ENCODE measurements around the gene CENPX.

Gene CENPX

DNA sequence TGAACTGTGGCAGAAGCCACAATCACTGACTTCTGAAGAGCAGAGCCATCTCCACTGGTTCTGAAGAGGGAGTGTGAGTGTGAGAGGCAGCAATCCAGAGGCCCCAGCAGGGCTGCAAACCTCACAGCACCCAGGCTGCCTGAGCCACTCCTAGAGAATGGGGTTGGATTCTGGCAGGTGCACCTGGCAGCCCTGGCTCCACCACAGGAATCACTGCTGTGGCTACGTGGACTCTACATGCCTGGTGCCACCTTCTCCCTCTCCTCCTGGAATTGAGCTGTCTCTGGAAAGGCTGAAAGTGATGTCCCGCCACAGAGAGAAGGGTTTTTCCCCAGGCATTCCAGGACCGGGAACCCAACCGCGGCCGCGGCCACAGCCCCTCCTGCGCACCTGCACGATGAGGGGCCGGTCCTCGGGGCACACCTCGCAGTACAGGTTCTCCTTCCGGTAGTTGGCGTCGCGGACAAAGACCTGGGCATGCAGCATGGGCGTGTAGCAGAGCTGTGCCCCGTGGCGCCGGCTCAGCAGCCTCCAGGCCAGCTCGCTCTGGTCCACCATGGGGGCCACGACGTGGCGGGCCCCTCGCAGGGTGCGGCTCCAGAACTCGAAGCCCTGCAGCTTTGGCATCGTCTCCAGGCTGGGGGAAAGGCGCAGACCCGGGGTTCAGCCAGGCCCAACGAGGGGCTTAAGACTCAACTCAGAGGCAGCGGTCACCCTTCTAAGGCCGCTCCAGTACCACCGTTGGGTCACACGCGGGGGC is 41.9 kb upstream of the CENPX start:
- no peak for TF ChIP-seq FOXM1 (IDR thresholded peaks at IDR 0.05; ENCODE audit: borderline replicate concordance, low read depth)
- peak; percentile 93 for TF ChIP-seq MAX (IDR thresholded peaks at IDR 0.05)

DNA sequence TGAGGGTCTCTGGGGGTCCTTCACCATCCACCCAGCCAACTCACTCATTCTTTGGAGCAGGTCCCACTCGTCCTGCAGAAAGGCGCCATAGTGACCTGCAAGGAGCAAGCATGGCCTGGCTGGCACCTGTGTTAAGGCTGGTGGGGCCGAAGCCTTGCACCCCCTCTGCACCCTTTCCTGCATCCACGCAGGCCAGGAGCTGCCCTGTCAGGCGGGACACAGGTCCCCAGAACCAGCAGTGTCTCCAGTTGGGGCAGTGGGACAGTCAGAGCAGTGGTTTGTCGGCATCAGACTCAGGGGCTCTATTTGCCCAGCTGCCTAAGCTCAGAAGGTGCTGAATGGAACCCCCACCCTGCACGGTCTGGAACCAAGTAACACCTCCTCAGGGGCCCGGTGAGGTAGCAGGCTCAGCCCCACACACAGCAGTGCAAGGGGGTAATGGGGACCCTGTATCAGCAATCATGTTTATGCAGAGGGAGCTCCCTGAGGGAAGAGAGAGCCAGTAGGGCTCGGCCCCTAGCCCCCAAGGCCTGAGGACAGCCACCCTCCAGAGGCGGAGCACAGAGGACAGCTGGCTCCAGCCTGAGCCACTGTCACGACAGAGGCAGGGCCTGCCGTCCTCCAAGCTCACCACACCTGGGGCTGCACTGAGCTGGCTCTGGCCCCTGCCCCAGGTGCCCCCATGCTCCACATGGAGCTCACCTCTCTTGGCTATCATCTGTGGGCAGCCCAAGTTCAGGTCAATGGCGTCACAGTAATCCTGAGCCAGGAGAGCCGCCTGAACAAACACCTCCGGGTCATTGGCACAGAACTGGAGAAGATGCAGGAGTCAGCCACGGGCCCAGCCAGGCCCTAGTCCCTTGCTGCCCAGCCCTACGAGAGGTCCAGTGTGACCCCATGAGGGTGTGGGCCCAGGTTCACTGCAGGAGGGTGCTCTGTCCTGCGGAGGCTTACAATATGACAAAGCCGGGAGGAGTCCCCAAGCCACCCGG is 41.0 kb upstream of the CENPX start:
- TF ChIP-seq RAD21 (IDR thresholded peaks at IDR 0.05; ENCODE audit: low read depth) (no peak), TEAD4 (IDR thresholded peaks at IDR 0.05) (no peak), NFIC (IDR thresholded peaks at IDR 0.05) (no peak), TCF12 (IDR thresholded peaks at IDR 0.05; ENCODE audit: low read depth) (no peak), CREB1 (IDR thresholded peaks at IDR 0.05; ENCODE audit: low read depth) (no peak), ZBTB7A (IDR thresholded peaks at IDR 0.05; ENCODE audit: low read depth) (no peak), EGR1 (IDR thresholded peaks at IDR 0.05) (no peak), REST (IDR thresholded peaks at IDR 0.05; ENCODE audit: low read depth) (no peak), YY1 (IDR thresholded peaks at IDR 0.05; ENCODE audit: low read depth) (no peak)

- TF ChIP-seq FOXM1 (IDR thresholded peaks at IDR 0.05; ENCODE audit: borderline replicate concordance, low read depth) (no peak), TAF1 (IDR thresholded peaks at IDR 0.05; ENCODE audit: low read depth) (no peak), ZBTB7A (IDR thresholded peaks at IDR 0.05; ENCODE audit: low read depth) (no peak), EP300 (IDR thresholded peaks at IDR 0.05; ENCODE audit: borderline replicate concordance) (no peak), RAD21 (IDR thresholded peaks at IDR 0.05; ENCODE audit: low read depth) (no peak), NFIC (IDR thresholded peaks at IDR 0.05) (no peak), USF1 (IDR thresholded peaks at IDR 0.05) (no peak), TEAD4 (IDR thresholded peaks at IDR 0.05) (no peak), TCF12 (IDR thresholded peaks at IDR 0.05; ENCODE audit: low read depth) (no peak), CREB1 (IDR thresholded peaks at IDR 0.05; ENCODE audit: low read depth) (no peak), CEBPB (IDR thresholded peaks at IDR 0.05) (no peak), MAX (IDR thresholded peaks at IDR 0.05) (no peak), EGR1 (IDR thresholded peaks at IDR 0.05) (no peak), REST (IDR thresholded peaks at IDR 0.05; ENCODE audit: low read depth) (no peak), YY1 (IDR thresholded peaks at IDR 0.05; ENCODE audit: low read depth) (no peak)
Measured at GRCh38 chr17:82062984-82063368, 40.3 kb upstream of the CENPX start.

DNA sequence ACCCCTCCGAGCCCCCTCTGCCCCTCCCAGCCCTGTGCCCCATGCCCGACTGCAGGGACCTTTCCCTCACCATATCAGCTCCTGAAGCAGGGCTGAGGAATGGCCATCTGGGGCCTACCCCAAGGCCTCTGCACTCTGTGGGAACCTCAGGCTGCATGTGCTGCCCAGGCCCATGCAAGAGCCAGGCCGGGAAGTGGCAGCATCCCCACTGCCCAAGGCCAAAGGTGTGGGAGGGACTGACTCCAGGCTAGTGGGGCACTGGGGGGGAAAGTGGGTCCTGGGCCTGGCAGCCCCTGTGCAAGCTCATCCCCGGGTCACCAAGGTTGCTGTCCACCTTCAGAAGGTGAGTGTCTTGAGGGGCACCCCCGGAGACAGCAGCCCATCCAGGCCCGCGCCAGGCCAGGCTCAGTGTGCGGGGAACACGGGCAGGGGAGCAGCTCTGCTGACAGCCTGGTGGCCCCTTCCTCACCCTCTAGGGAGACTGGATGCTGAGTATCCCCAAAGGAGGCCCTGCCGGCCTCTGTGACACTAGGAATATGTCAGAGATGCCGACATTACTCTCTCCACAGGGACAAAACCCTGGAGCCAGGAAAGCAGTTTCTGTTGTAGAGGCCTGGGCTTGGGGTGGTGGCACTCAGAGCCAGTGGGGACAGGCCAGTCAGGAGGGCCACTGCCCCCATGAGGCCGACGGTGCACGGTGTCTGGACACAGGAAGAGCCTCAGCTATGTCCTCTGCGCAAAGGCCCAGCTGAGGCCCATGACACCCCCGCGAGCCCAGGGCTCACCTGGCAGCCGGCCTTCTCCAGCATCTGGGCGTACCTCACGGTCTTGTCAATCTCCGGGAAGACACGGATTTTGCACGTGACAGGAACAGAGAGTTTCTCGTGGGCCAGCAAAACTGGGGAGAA is 39.7 kb upstream of the CENPX start:
- TF ChIP-seq REST (IDR thresholded peaks at IDR 0.05; ENCODE audit: low read depth), result no peak
- no peak for TF ChIP-seq TCF12 (IDR thresholded peaks at IDR 0.05; ENCODE audit: low read depth)
- TF ChIP-seq FOXM1 (IDR thresholded peaks at IDR 0.05; ENCODE audit: borderline replicate concordance, low read depth), result no peak
- TF ChIP-seq CREB1 (IDR thresholded peaks at IDR 0.05; ENCODE audit: low read depth), result no peak
- TF ChIP-seq MAX (IDR thresholded peaks at IDR 0.05), result no peak
- no peak for TF ChIP-seq TEAD4 (IDR thresholded peaks at IDR 0.05)
- TF ChIP-seq EGR1 (IDR thresholded peaks at IDR 0.05), result no peak
- TF ChIP-seq YY1 (IDR thresholded peaks at IDR 0.05; ENCODE audit: low read depth), result no peak
- no peak for TF ChIP-seq TAF1 (IDR thresholded peaks at IDR 0.05; ENCODE audit: low read depth)
